Left lung (tissue), 10 donors: Measurements from ENCODE around the gene UGT1A5. TPM values are rescaled to one million over a fixed set of nuclear protein-coding genes. Genes with fewer than 3 reads are reported as not detected.

ENCODE experiments used
- ATAC-seq: fragments of 200-7000 bp; cut with Tn5 transposase; one replicate; pipeline ENCODE4 v1.9.1; 2020; ENCODE audit warnings: moderate library complexity
- DNase-seq, 4 donors: peaks; one replicate each; pipeline ENCODE4 v3.0.0-alpha.2; 2013 to 2020
- H3K27ac ChIP-seq, 2 donors: fragments of 200-600 bp; sonication (generic) in 1 of 2; one replicate each; pipeline versions ENCODE4 v1.5.0 to v1.8.0; 2020 to 2021
- H3K27me3 ChIP-seq, 2 donors: fragments of 200-600 bp; sonication (generic) in 1 of 2; one replicate each; pipeline versions ENCODE4 v1.5.0 to v1.8.0; 2020 to 2021
- H3K36me3 ChIP-seq, 2 donors: fragments of 200-600 bp; sonication (generic) in 1 of 2; one replicate each; pipeline versions ENCODE4 v1.5.0 to v1.8.0; 2020 to 2021
- H3K4me1 ChIP-seq, 2 donors: fragments of 200-600 bp; one replicate each; pipeline ENCODE4 v1.8.0; 2021
- H3K4me3 ChIP-seq, 2 donors: fragments of 200-600 bp; sonication (generic) in 1 of 2; one replicate each; pipeline versions ENCODE4 v1.5.0 to v1.8.0; 2020 to 2021; ENCODE audit warnings: mild to moderate bottlenecking in 1 of 2
- H3K9me3 ChIP-seq, 2 donors: fragments of 200-600 bp; sonication (generic) in 1 of 2; one replicate each; pipeline versions ENCODE4 v1.5.0 to v1.8.0; 2020 to 2021
- CTCF ChIP-seq, 2 donors: fragments of 200-600 bp; sonication (generic) in 1 of 2; IDR thresholded peaks; one replicate each; pipeline versions ENCODE4 v1.5.0 to v1.8.0; 2021; ENCODE audit warnings: antibody characterized with exemption in 2 of 2
- intact Hi-C, 2 donors: fragments of 100-400 bp; cut with DNase I; formaldehyde crosslinking; loops; one replicate each; pipeline versions ENCODE4 v1.11.2 to v1.14.2; 2022
- polyA plus RNA-seq, 6 donors: library from polyadenylated mRNA; unstranded; fragments of 120-200 nt; gene quantifications; one replicate each; pipeline ENCODE4 v1.2.1, GENCODE V29; 2013; ENCODE audit not compliant: insufficient read length in 6 of 6
- total RNA-seq, 2 donors: library from RNA; stranded (reverse); fragmentation: NEBNext Ultra II Directional; extraction: Animal tissue kit (Norgen Biotek cat#: 25700); gene quantifications; one replicate each; pipeline ENCODE4 v1.2.1, GENCODE V29; 2021
- donor health status: DM: no; HTN: yes; CAD: no.
- donor health status: DM: no; HTN: no; CAD: no.

Gene UGT1A5
- total and polyA plus RNA-seq, 8 donors, result 0.10 TPM; not detected in 7

GRCh38 chr2:233803994-233804393 lies 91.3 kb downstream of the UGT1A5 start:
- ATAC-seq, result no peak
- H3K27ac ChIP-seq, result no peak overlapping the region
- no peak overlapping the region for H3K4me3 ChIP-seq
- TF ChIP-seq CTCF (IDR thresholded peaks at IDR 0.05), result no peak
- no peaks in the 10 kb centered on the region for H3K36me3 ChIP-seq
- H3K27me3 ChIP-seq, result peaks cover 0 to 15% of the 10 kb centered on the region in 2 donors
- intact Hi-C loops, result no loop called here
- peak in 1 of 4 donors; percentile 25 for DNase-seq
- no peaks in the 10 kb centered on the region for H3K9me3 ChIP-seq
- H3K4me1 ChIP-seq, result no peaks in the 10 kb centered on the region

GRCh38 chr2:233807215-233807865 lies 94.6 kb downstream of the UGT1A5 start:
- ATAC-seq (no peak), DNase-seq (peak in 1 of 4 donors; percentile 51)
- intact Hi-C loops, result no loop called here
- no peaks in the 10 kb centered on the region for H3K4me1 ChIP-seq
- TF ChIP-seq CTCF (IDR thresholded peaks at IDR 0.05), result no peak
- H3K27me3 ChIP-seq, result peaks cover 0 to 26% of the 10 kb centered on the region in 2 donors
- no peaks in the 10 kb centered on the region for H3K9me3 ChIP-seq
- no peaks in the 10 kb centered on the region for H3K36me3 ChIP-seq
- H3K27ac ChIP-seq, result no peak overlapping the region
- H3K4me3 ChIP-seq, result no peak overlapping the region

- no peak for TF ChIP-seq CTCF (IDR thresholded peaks at IDR 0.05)
- no peak overlapping the region for H3K27ac ChIP-seq
- no peak overlapping the region for H3K4me3 ChIP-seq
- peaks cover 0 to 26% of the 10 kb centered on the region in 2 donors for H3K27me3 ChIP-seq
- H3K9me3 ChIP-seq, result no peaks in the 10 kb centered on the region
- no peaks in the 10 kb centered on the region for H3K4me1 ChIP-seq
- H3K36me3 ChIP-seq, result no peaks in the 10 kb centered on the region
- ATAC-seq (no peak), DNase-seq (peak in 1 of 4 donors; percentile 20)
- intact Hi-C loops, result no loop called here
Observed at GRCh38 chr2:233807966-233808935, 95.5 kb downstream of the UGT1A5 start.

GRCh38 chr2:233810385-233810784 lies 97.7 kb downstream of the UGT1A5 start:
- no peaks in the 10 kb centered on the region for H3K36me3 ChIP-seq
- ATAC-seq, result no peak

More at GRCh38 chr2:233810385-233810784, 97.7 kb downstream of the UGT1A5 start:
- intact Hi-C loops, result no loop called here
- Histone ChIP-seq H3K27ac (no peak overlapping the region), H3K9me3 (no peaks in the 10 kb centered on the region), H3K27me3 (peaks cover 0 to 26% of the 10 kb centered on the region in 2 donors), H3K4me1 (no peaks in the 10 kb centered on the region), H3K4me3 (no peak overlapping the region)
- DNase-seq, result peak in 2 of 4 donors; percentile 9 to 28
- no peak for TF ChIP-seq CTCF (IDR thresholded peaks at IDR 0.05)
